NCI-H128 (cell line): ENCODE data around the gene RELA.

Experiments
- DNase-seq: peaks from one replicate; lab custom pipeline; 2025; ENCODE audit not compliant: unreplicated experiment; lab: John Stamatoyannopoulos, UW

Gene RELA

GRCh38 chr11:65634440-65634839, 28.3 kb downstream of the RELA start:
- no peak for DNase-seq

- no peak for DNase-seq
Measured at GRCh38 chr11:65634109-65634436, 28.6 kb downstream of the RELA start.

- no peak for DNase-seq
Measured at GRCh38 chr11:65633390-65634108, 29.2 kb downstream of the RELA start.

GRCh38 chr11:65630215-65630614, 32.5 kb downstream of the RELA start:
- no peak for DNase-seq

GRCh38 chr11:65629579-65629978, 33.1 kb downstream of the RELA start:
- no peak for DNase-seq

GRCh38 chr11:65627202-65627601, 35.5 kb downstream of the RELA start:
- no peak for DNase-seq

GRCh38 chr11:65625628-65626342, 36.9 kb downstream of the RELA start:
- DNase-seq, result peak; percentile 9

GRCh38 chr11:65624931-65625627, 37.6 kb downstream of the RELA start:
- no peak for DNase-seq

DNA sequence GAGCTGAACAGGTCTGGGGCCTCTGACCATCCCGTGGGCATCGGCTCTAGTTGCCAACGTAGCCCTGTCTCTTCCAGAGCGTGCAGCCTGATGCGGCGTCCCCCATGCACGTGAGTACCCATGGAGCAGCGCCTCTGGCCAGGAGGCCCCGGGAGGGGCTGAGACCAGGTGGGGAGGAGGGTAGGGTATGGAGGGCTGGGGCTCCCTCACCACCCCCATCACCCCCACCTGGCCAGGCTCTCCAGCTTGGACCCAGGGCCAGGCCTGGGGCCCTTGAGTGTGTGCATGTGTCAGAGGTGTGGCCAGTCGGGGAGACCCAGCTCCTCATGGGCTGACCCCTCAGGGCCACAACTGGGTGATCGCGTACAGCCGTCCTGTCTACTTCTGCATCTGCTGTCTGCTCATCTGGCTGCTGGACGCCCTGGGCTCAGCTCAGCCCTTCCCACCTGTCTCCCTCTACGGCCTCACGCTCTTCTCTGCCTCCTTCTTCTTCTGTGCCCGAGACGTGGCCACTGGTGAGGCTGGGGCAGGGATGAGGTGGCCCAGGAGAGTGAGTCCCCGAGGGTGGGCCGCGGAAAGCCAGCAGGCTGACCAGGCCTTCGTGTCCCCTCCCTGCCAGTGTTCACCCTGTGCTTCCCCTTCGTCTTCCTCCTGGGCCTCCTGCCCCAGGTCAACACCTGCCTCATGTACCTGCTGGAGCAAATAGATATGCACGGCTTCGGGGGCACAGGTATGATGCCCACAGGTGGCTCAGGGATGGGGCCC, 38.7 kb downstream of the RELA start:
- no peak for DNase-seq

DNA sequence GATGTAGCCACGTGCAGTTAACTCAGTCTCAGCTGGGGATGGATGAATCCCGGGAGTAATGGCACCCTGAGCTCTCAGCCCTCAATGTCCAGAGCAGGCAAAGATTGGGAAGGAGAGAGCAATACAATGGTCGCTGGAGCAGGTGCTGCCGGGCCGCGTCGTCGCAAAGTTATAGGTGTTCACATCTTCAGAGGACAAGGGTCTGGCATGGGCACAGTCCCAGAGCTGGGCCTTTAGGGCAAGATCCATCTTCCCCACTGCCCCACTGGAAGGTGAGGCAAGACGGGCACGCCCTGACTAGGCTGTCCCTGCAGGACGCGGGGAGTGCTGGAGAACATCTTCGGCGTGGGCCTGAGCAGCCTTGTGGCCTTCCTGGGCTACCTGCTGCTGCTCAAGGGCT, 39.5 kb downstream of the RELA start:
- DNase-seq, result no peak

GRCh38 chr11:65622011-65622410, 40.7 kb downstream of the RELA start:
- DNase-seq, result no peak

GRCh38 chr11:65621460-65621859, 41.3 kb downstream of the RELA start:
- DNase-seq, result no peak

DNA sequence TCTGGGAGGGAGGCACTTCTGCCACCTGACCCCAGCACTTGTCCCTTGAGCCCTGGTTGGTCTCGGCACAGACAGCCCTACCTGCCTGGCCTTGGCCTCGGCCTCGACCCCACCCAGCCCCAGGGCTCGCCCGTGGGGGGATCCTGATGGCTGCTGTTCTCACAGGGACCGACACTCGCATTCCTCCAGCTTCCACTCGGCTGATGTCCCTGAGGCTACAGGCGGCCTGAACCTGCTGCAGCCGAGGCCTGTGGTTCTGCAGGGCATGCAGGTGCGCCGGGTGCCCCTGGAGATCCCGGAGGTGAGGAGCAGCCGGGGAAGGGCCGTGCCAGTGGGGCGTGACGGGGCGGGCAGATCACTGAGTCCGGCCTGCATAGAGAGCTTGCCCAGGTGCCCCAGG, 42.0 kb downstream of the RELA start:
- no peak for DNase-seq

- no peak for DNase-seq
Measured at GRCh38 chr11:65619281-65619928, 43.3 kb downstream of the RELA start.

GRCh38 chr11:65618763-65619162, 44.0 kb downstream of the RELA start:
- DNase-seq, result no peak

GRCh38 chr11:65617990-65618751, 44.5 kb downstream of the RELA start:
- DNase-seq, result no peak

- no peak for DNase-seq
Measured at GRCh38 chr11:65617136-65617850, 45.4 kb downstream of the RELA start.

GRCh38 chr11:65616575-65617001, 46.1 kb downstream of the RELA start:
- DNase-seq, result no peak

DNA sequence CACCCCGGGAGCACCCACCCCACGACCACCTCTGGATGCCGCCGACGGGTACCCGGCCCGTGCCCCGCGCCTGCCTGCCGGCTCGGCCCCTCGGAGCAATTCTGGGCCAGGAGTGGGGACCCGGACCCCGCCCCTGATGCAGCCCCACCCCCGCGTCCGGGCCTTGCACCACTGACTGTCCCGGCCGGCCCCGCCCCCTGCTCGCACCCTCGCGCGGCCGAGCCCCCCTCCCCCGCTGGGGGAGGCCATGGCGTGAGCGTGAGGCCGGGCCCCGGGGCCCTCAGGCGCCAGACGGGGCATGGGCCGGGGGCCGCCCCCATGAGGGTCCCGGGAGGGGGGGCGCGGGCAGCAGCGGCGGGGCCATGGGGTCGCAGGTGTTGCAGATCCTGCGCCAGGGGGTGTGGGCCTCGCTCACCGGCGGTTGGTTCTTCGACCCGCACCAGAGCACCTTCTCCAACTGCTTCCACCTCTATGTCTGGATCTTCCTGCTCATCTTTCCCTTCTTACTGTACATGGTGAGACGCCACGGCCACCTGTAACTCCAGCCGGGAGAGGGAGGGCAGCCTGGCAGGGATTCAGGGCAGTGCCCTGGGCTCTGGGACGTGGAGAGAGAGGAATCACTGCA, 46.7 kb downstream of the RELA start:
- DNase-seq, result no peak
